Activated CD4-positive, alpha-beta T cell treated with anti-CD3 and anti-CD28 coated beads for 36 hours (primary cell): ENCODE results near the gene MALT1. TPM values are rescaled to one million over a fixed set of nuclear protein-coding genes. Genes with fewer than 3 reads are reported as not detected.

ENCODE experiments used
- ATAC-seq: fragments of 200-7000 bp; cut with Tn5 transposase; one replicate; pipeline ENCODE4 v1.10.0; 2021; ENCODE audit warnings: mild to moderate bottlenecking, moderate library complexity
- CTCF ChIA-PET: fragments of 350-600 bp; sonication (Branson Sonifier 250); formaldehyde crosslinking; loops from one replicate; lab custom pipeline; 2021; ENCODE audit warnings: antibody characterized with exemption; lab: Charles Lee
- POLR2A ChIA-PET: fragments of 350-600 bp; sonication (Branson Sonifier 250); formaldehyde crosslinking; loops from one replicate; lab custom pipeline; 2021; ENCODE audit warnings: antibody characterized with exemption, inconsistent platforms; lab: Charles Lee
- DNase-seq: peaks from one replicate; pipeline ENCODE4 v3.0.0-alpha.2; 2020
- H3K27ac Mint-ChIP-seq: one replicate; pipeline ENCODE4 v1.8.0; 2021; ENCODE audit warnings: mixed read lengths
- H3K27me3 Mint-ChIP-seq: one replicate; pipeline ENCODE4 v1.8.0; 2021; ENCODE audit warnings: mixed read lengths
- H3K36me3 Mint-ChIP-seq: one replicate; pipeline ENCODE4 v1.8.0; 2021; ENCODE audit warnings: low read depth, mixed read lengths
- H3K4me1 Mint-ChIP-seq: one replicate; pipeline ENCODE4 v1.8.0; 2021; ENCODE audit warnings: mixed read lengths
- H3K4me3 Mint-ChIP-seq: one replicate; pipeline ENCODE4 v1.8.0; 2021; ENCODE audit warnings: mild to moderate bottlenecking, moderate library complexity, mixed read lengths
- H3K9me3 Mint-ChIP-seq: one replicate; pipeline ENCODE4 v1.8.0; 2021; ENCODE audit warnings: low read depth, mixed read lengths
- intact Hi-C, 2 experiments: fragments of 100-400 bp; cut with DNase I in 1 of 2; cut with micrococcal nuclease in 1 of 2; formaldehyde crosslinking; loops; one replicate each; pipeline versions ENCODE4 v1.14.2 to v1.15.1; 2022 to 2024; cut with DNase I, micrococcal nuclease
- total RNA-seq, 2 experiments: library from RNA; stranded (reverse); gene quantifications; one replicate each; pipeline ENCODE4 v1.2.3, GENCODE V29; 2021

Gene MALT1
- total RNA-seq, 2 experiments from 2014 or later = 39.3 to 40.5 TPM

DNA sequence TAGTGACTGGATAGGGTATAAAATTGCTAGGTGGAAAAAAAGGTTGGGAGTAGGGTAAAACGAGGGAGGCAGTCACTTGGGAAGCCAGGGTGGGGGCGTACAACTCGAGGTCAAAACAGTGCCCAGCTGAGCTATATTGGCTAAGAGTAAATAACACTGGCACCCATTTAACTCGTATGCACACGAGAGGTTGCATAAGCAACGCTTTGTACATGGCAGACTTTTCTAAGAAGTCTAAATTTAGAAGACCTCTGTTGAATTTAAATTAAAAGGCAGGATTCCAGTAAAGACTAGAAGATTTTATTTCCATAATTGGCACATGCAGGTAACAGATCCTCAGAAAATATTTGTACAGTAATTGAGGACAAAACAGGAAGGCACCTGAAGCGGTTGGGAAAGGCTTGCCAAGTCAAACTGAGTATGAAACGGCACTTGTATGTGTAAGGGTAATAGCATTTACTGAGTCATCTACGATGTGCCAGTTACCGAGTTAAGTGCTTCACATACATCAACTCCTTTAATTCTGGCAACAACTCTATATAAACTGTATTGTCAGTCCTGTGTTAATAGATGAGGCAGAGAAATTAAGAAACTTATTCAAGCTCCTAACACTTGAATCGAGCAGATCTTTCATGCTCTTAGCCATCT lies 1.4 kb upstream of the MALT1 start:
- Mint-ChIP-seq H3K4me1 (peaks cover 60% of the 10 kb centered on the region), H3K36me3 (peaks cover 13% of the 10 kb centered on the region), H3K27me3 (peaks cover 2% of the 10 kb centered on the region), H3K9me3 (no peaks in the 10 kb centered on the region), H3K4me3 (peak overlapping the region; percentile 98), H3K27ac (peak overlapping the region; percentile 81)
- ChIA-PET CTCF (interaction anchor here (0.6 to 1.3 kb wide), 5 partner anchors 29 to 140 kb away, joined by 3 to 6 read pairs (median 4); no protein-coding TSS in a partner anchor), POLR2A (no interaction called here)
- DNase-seq (peak; percentile 43), ATAC-seq (peak; percentile 32)
- intact Hi-C loops = loop anchor here (2.0 to 10.0 kb wide), 4 partner anchors 23 to 1235 kb away; no protein-coding TSS in a partner anchor

DNA sequence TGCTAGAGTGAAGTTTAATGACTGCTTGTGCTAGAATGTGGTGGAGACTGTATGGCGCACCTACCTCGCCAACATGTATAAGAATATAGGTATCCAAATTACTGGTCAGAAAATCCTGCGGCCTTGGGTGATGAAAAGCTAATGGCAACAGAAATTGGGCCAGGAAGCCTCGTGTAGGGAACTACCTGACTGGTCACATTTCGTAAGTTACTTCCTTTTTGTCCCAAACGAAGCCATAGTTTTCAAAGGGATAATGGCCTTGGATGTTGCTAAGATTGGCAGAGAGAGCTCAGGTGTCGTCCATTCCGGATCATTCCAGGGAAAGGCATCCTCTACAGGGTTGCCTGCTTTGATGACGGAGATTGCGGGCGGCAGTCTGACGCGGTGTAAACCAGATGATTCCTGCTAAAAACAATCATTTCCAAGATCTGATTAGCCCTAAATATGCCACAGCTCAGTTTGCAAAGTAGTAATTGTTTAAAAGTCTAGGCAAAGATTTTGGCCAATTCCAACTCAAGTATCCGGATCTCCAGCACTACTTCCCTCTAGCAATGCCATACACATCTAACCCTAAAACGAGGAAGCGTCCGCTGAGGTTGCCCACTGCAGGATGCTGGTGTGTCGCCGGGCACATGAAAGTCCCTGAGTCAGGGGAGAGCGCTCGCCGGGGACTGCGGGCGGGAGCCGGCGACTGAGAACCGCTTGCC lies 708 bp upstream of the MALT1 start:
- H3K4me3 Mint-ChIP-seq = peak overlapping the region; percentile 98
- intact Hi-C loops = loop anchor here (1.0 to 10.0 kb wide), 10 partner anchors 18 to 1234 kb away; partner anchors contain the start of genes LMAN1 (in 1 of the 2) and SEC11C (in 1 of the 2)
- ATAC-seq (peak; percentile 1), DNase-seq (peak; percentile 39)
- H3K27ac Mint-ChIP-seq = peak overlapping the region; percentile 81
- H3K4me1 Mint-ChIP-seq = peaks cover 63% of the 10 kb centered on the region
- peaks cover 13% of the 10 kb centered on the region for H3K36me3 Mint-ChIP-seq
- peaks cover under 1% of the 10 kb centered on the region for H3K27me3 Mint-ChIP-seq
- POLR2A ChIA-PET = interaction anchor here (0.6 to 1.4 kb wide), 8 partner anchors 11 to 125 kb away, joined by 3 to 8 read pairs (median 4); no protein-coding TSS in a partner anchor
- H3K9me3 Mint-ChIP-seq = no peaks in the 10 kb centered on the region
- CTCF ChIA-PET = interaction anchor here (0.6 to 2.7 kb wide), 4 partner anchors 11 to 93 kb away, joined by 3 to 12 read pairs (median 4); no protein-coding TSS in a partner anchor

DNA sequence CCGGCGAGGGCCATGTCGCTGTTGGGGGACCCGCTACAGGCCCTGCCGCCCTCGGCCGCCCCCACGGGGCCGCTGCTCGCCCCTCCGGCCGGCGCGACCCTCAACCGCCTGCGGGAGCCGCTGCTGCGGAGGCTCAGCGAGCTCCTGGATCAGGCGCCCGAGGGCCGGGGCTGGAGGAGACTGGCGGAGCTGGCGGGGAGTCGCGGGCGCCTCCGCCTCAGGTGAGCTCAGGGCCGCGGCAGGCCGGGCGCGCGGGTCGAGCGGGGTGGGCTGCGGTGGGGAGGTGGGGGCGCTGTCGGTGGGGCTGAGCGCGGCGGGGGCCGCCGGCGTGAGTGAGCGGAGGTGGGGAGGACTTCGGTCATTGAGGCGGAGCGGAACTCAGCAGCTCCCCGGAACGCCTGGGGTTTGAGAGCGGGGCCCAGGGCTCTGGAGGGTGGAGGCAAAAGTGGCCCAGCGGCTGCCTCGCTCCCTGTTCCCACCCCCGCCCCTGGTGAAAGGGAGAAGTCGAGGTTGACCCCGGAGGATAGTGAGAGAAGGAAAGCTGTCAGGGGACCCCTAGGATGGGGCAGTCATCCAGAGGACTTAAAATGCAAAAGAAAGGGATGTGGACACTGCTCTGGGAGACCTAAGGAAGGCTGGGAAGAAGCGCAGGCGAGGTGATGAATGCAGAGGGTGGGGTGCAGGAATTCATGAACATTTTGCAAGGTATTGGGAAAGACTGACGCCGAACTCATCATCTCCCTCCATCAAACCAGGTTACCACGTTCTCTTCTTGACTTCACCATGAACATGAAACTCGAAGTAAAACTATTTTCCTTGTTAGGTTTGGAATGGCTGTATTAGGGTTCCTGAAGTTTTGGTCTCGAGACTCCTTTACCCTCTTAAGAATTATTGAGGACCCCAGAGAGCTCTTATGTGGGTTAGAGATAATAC lies 633 bp downstream of the MALT1 start:
- H3K4me1 Mint-ChIP-seq = peaks cover 66% of the 10 kb centered on the region
- DNase-seq = peak; percentile 68
- no peaks in the 10 kb centered on the region for H3K9me3 Mint-ChIP-seq
- peak; percentile 28 for ATAC-seq
- ChIA-PET POLR2A (interaction anchor here (0.9 to 1.4 kb wide), 6 partner anchors 9 to 56 kb away, joined by 3 to 8 read pairs (median 4); no protein-coding TSS in a partner anchor), CTCF (interaction anchor here (0.6 to 2.7 kb wide), 12 partner anchors 10 to 151 kb away, joined by 3 to 16 read pairs (median 4); no protein-coding TSS in a partner anchor)
- H3K4me3 Mint-ChIP-seq = peak overlapping the region; percentile 98
- peaks cover 21% of the 10 kb centered on the region for H3K36me3 Mint-ChIP-seq
- H3K27ac Mint-ChIP-seq = peak overlapping the region; percentile 96
- intact Hi-C loops = loop anchor here (1.0 to 10.0 kb wide), 10 partner anchors 16 to 1233 kb away; partner anchors contain the start of genes LMAN1 (in 1 of the 2) and SEC11C (in 1 of the 2)
- no peaks in the 10 kb centered on the region for H3K27me3 Mint-ChIP-seq

DNA sequence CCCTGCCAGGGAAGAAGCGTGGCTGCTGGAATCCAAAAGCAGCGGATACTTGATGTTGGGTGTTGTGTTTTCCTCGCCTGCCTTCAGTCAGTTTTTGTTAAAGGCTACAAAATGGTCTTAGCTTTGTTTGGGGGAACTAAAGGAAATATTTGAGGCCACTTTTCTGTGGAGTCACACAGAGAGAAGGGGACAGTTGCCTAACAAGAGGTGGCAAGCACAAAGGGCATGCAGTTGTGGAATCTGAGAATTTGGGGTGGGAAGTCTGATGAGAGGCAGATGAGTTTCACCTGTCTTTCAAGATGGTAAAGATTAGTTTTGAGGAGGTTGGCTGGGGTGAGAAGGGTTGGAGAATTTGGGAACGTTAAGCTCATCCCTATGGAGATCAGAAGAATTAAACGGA lies 2.9 kb downstream of the MALT1 start:
- no peak for DNase-seq
- ATAC-seq = no peak
- H3K27me3 Mint-ChIP-seq = no peaks in the 10 kb centered on the region
- peak overlapping the region; percentile 11 for H3K27ac Mint-ChIP-seq
- peaks cover 73% of the 10 kb centered on the region for H3K4me1 Mint-ChIP-seq
- no peaks in the 10 kb centered on the region for H3K9me3 Mint-ChIP-seq
- peaks cover 25% of the 10 kb centered on the region for H3K36me3 Mint-ChIP-seq
- intact Hi-C loops = loop anchor here (5.0 to 10.0 kb wide), 3 partner anchors 88 to 1231 kb away; no protein-coding TSS in a partner anchor
- ChIA-PET POLR2A (no interaction called here), CTCF (interaction anchor here (0.6 to 1.2 kb wide), 4 partner anchors 11 to 90 kb away, joined by 3 read pairs; no protein-coding TSS in a partner anchor)
- H3K4me3 Mint-ChIP-seq = peak overlapping the region; percentile 98

DNA sequence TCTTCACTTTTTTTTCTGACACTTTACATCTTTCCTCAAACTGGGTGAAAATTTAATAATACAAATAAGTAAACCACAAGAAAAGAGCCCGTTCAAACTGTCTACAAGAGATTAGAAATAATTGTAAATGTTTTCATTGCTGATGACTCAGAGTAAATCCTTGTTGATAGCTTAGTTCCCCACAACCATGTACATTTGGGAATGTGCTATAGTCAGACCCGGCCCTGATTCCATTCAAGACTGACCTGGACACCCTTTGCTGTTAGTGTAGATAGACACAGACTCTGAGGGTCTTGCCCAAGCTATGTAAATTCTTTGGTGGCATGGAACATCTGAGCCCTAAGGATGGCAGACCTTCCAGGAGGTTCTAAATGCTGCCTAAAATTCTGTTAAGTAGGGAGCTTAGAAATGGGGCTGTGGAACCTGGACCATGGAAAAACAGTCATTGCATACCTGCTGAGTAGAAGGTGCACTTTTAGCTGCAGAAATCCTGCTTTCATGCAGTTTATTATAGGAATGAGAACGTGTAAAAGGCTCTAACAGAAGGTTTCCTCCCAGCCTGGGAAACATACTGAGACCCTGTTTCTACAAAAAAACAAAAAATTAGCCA lies 3.7 kb downstream of the MALT1 start:
- Mint-ChIP-seq H3K4me1 (peaks cover 65% of the 10 kb centered on the region), H3K27ac (peak overlapping the region; percentile 11), H3K9me3 (no peaks in the 10 kb centered on the region), H3K4me3 (peak overlapping the region; percentile 98), H3K27me3 (no peaks in the 10 kb centered on the region), H3K36me3 (peaks cover 25% of the 10 kb centered on the region)
- ATAC-seq (no peak), DNase-seq (no peak)
- intact Hi-C loops = loop anchor here (5.0 to 10.0 kb wide), 3 partner anchors 87 to 1230 kb away; no protein-coding TSS in a partner anchor
- ChIA-PET POLR2A (no interaction called here), CTCF (interaction anchor here (0.6 to 1.1 kb wide), 3 partner anchors 10 to 89 kb away, joined by 3 read pairs; no protein-coding TSS in a partner anchor)

DNA sequence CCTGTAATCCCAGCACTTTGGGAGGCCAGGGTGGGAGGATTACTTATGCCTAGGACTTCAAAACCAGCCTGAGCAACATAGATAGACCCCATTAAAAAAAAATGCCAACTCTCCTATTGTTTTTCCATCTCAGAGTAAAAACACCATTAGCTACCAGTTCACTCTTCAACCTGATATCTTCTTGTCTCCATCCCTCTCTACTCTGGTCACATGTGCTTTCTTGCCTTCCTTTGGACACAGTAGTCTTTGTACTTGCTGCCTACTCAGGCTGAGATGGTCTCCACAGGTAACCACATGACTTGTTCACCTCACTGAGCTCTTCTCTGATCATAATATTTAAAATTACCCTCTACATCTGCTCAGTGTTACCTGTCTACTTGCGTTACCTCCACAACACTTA lies 5.0 kb downstream of the MALT1 start:
- ATAC-seq (no peak), DNase-seq (no peak)
- intact Hi-C loops = loop anchor here (10.0 kb wide), 2 partner anchors 469 to 1229 kb away; no protein-coding TSS in a partner anchor
- Mint-ChIP-seq H3K36me3 (peaks cover 32% of the 10 kb centered on the region), H3K27ac (peak overlapping the region; percentile 63), H3K4me3 (peak overlapping the region; percentile 4), H3K4me1 (peaks cover 65% of the 10 kb centered on the region), H3K9me3 (no peaks in the 10 kb centered on the region), H3K27me3 (no peaks in the 10 kb centered on the region)
- POLR2A ChIA-PET = no interaction called here
- CTCF ChIA-PET = interaction anchor here (0.8 kb wide), 1 partner anchor 18 kb away, joined by 3 read pairs; no protein-coding TSS in a partner anchor

DNA sequence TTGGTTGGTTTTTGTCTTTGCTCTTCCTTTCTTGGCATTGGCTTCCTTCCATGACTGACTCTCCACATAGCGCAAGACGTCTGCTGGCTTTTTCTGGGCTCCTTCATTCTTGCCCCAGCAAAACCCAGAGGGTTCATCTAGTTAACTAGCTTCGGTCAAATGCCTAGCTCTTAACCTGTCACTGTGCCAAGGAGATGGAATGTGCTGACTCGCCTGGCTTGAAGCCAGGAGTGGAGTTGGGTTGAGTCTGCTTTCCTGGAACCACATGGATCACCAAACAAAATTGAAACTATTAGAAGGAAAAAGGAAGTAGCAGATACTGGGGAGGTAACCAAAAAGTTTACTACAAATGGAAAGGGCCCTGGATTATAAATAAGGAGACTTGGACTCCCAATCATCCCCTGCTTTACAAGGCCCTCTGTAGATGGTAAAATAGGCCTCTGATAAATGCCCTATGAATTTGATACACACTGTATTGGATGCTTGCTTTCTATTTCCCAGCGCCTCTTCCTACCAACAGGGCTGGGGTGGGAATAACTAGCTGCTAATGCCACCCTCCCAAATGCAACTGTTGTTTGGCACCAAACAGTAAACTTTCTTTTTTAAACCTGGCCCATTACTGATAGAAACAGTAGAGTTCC lies 11.3 kb downstream of the MALT1 start:
- ATAC-seq (no peak), DNase-seq (no peak)
- CTCF ChIA-PET = interaction anchor here (0.6 to 2.6 kb wide), 4 partner anchors 10 to 150 kb away, joined by 3 to 12 read pairs (median 4); partner anchors contain the start of gene MALT1
- intact Hi-C loops = no loop called here
- Mint-ChIP-seq H3K4me3 (no peak overlapping the region), H3K27ac (peak overlapping the region; percentile 67), H3K36me3 (peaks cover 59% of the 10 kb centered on the region), H3K9me3 (no peaks in the 10 kb centered on the region), H3K27me3 (no peaks in the 10 kb centered on the region), H3K4me1 (peaks cover 71% of the 10 kb centered on the region)
- POLR2A ChIA-PET = no interaction called here

DNA sequence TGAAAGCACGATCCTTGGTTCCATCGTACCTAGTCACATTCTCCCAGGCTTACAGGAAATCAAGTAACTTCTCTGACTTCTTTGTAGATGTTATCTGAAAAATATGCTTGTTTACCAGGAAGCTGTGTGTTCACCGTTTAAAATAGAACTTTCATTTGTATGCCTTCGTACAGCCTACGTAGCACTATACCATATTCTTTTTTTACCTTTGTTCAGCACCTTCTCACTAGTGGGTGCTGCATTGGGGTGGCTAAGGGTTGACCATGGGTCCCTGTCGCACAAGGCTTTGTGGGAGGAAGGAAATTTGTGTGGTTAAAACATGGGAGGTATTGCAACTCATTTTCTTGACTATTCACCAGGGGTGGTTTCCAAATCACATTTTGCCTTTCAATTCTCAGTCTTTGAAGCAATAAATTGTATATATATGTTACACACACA lies 16.6 kb downstream of the MALT1 start:
- POLR2A ChIA-PET = interaction anchor here (1.2 kb wide), 1 partner anchor 17 kb away, joined by 5 read pairs; the partner anchor contains the start of gene MALT1
- H3K4me1 Mint-ChIP-seq = peaks cover 83% of the 10 kb centered on the region
- H3K9me3 Mint-ChIP-seq = peaks cover 4% of the 10 kb centered on the region
- H3K27me3 Mint-ChIP-seq = no peaks in the 10 kb centered on the region
- peak overlapping the region; percentile 64 for H3K4me3 Mint-ChIP-seq
- peak; percentile 69 for DNase-seq
- ATAC-seq = peak; percentile 79
- peak overlapping the region; percentile 92 for H3K27ac Mint-ChIP-seq
- peaks cover 67% of the 10 kb centered on the region for H3K36me3 Mint-ChIP-seq
- CTCF ChIA-PET = interaction anchor here (0.9 to 1.0 kb wide), 2 partner anchors 8 to 30 kb away, joined by 3 to 4 read pairs; no protein-coding TSS in a partner anchor
- intact Hi-C loops = loop anchor here (1.0 to 5.0 kb wide), 5 partner anchors 11 to 146 kb away; partner anchors contain the start of gene MALT1 (in 1 of the 2)

DNA sequence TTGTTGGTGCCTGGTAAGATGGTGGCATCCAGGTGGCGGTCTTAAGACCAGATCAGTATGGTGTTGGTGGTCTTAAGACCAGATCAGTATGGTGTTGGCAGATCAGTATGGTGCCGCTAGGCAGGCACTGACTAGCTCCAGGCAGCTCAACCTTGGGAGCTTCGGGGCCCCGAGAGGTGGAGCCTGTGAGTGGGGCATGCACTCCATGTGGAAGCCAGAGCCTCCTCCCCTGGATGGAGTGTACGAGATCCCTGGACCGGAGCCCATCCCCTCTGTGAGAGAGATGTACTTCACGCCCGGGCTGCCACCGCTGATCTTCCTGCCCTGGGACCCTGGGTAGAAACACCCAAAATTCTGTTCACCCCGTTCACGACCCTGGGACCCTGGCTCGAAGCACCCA lies 19.0 kb downstream of the MALT1 start:
- peaks cover 4% of the 10 kb centered on the region for H3K9me3 Mint-ChIP-seq
- peaks cover 91% of the 10 kb centered on the region for H3K4me1 Mint-ChIP-seq
- DNase-seq (no peak), ATAC-seq (no peak)
- ChIA-PET POLR2A (interaction anchor here (1.0 kb wide), 1 partner anchor 19 kb away, joined by 3 read pairs; the partner anchor contains the start of gene MALT1), CTCF (interaction anchor here (0.7 kb wide), 1 partner anchor 10 kb away, joined by 4 read pairs; no protein-coding TSS in a partner anchor)
- H3K36me3 Mint-ChIP-seq = peaks cover 63% of the 10 kb centered on the region
- H3K27me3 Mint-ChIP-seq = no peaks in the 10 kb centered on the region
- H3K27ac Mint-ChIP-seq = peak overlapping the region; percentile 21
- H3K4me3 Mint-ChIP-seq = no peak overlapping the region
- intact Hi-C loops = loop anchor here in 1 of 2 experiments (10.0 kb wide), 1 partner anchor 855 kb away; no protein-coding TSS in a partner anchor
